ENCODE data around the gene MC4R.

MC4R gene

GRCh38 chr18:60322591-60322990 is 50.0 kb downstream of the MC4R start:
- ChIA-PET POLR2A (no interaction called here), CTCF (interaction anchor here (0.9 kb wide), 1 partner anchor 36 kb away, joined by 4 read pairs; no protein-coding TSS in a partner anchor)

More at GRCh38 chr18:60322591-60322990, 50.0 kb downstream of the MC4R start:
- Histone ChIP-seq H3K36me3 (ENCODE audit: control insufficient read depth in 2 of 2, insufficient read depth in 1 of 2, low read length in 2 of 2) (no peaks in the 10 kb centered on the region), H3K27ac (ENCODE audit: extremely low read depth, low read depth, low read length) (no peak overlapping the region), H3K9me3 (ENCODE audit: control insufficient read depth, insufficient read depth, low read depth, low read length) (no peaks in the 10 kb centered on the region; the same call in 1 of the 2 replicates), H3K4me1 (ENCODE audit: control insufficient read depth, insufficient read depth, low read length) (no peaks in the 10 kb centered on the region), H3K4me3 (ENCODE audit: low read depth, low read length) (no peak overlapping the region)
- TF ChIP-seq PRDM10 (tag by site-specific recombination; IDR thresholded peaks at IDR 0.05): no peak
- no peak for TF ChIP-seq ZNF518A (tag by site-specific recombination; conservative IDR thresholded peaks at IDR 0.05; ENCODE audit: low read depth)
- no peak for TF ChIP-seq OSR2 (tag by site-specific recombination; IDR thresholded peaks at IDR 0.05)
- TF ChIP-seq OVOL3 (tag by site-specific recombination; IDR thresholded peaks at IDR 0.05): no peak
- no peak for TF ChIP-seq TCF7L2 (IDR thresholded peaks at IDR 0.05; ENCODE audit: borderline replicate concordance, low read depth, low read length)
- no peak for TF ChIP-seq ZNF175 (tag by site-specific recombination; IDR thresholded peaks at IDR 0.05)
- no peak for TF ChIP-seq ZNF19 (tag by site-specific recombination; IDR thresholded peaks at IDR 0.05; ENCODE audit: low read depth)
- no peak for TF ChIP-seq ZNF18 (tag by site-specific recombination; IDR thresholded peaks at IDR 0.05)
- TF ChIP-seq ZNF211 (tag by site-specific recombination; IDR thresholded peaks at IDR 0.05; ENCODE audit: low read depth): no peak
- TF ChIP-seq KLF1 (tag by site-specific recombination; IDR thresholded peaks at IDR 0.05): no peak
- TF ChIP-seq ZNF341 (tag by site-specific recombination; IDR thresholded peaks at IDR 0.05; ENCODE audit: low read depth): no peak
- TF ChIP-seq MYNN (tag by site-specific recombination; IDR thresholded peaks at IDR 0.05; ENCODE audit: borderline replicate concordance): no peak
- no peak for TF ChIP-seq HOXD13 (CRISPR knock-in tag; IDR thresholded peaks at IDR 0.05; ENCODE audit: borderline replicate concordance)
- TF ChIP-seq ZNF510 (tag by site-specific recombination; IDR thresholded peaks at IDR 0.05; ENCODE audit: insufficient replicate concordance): no peak
- no peak for TF ChIP-seq ZBTB44 (tag by site-specific recombination; IDR thresholded peaks at IDR 0.05)
- TF ChIP-seq ZSCAN16 (tag by site-specific recombination; IDR thresholded peaks at IDR 0.05): no peak

All from HEK293 (cell line).